Activated CD4-positive, CD25-positive, alpha-beta regulatory T cell treated with anti-CD3 and anti-CD28 coated beads, Interleukin-2, amount 50 U/mL, for 24 hours (primary cell): ENCODE results near the gene ADAMTS16.

Source experiments
- ATAC-seq, 2 donors: fragments of 150-1000 bp; cut with Tn5 transposase; one replicate each; pipeline ENCODE4 v1.10.0; 2021; ENCODE audit warnings: mild to moderate bottlenecking in 1 of 2, moderate library complexity in 1 of 2

ADAMTS16 gene

GRCh38 chr5:5320062-5320805 is 180.1 kb downstream of the ADAMTS16 start:
- no peak for ATAC-seq

DNA sequence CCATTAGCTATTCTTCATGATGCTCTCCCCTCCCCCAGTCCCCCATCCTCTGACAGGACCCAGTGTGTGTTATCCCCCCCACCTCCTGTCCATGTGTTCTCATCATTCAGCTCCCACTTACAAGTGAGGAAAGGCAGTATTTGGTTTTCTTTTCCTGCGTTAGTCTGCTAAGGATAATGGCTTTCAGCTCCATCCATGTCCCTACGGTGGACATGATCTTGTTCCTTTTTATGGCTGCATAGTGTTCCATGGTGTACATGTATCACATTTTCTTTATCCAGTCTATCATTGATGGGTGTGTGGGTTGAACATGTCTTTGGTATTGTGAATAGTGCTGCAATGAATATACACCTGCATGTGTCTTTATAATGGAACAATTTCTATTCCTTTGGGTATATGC is 181.0 kb downstream of the ADAMTS16 start:
- no peak for ATAC-seq

- ATAC-seq = no peak
Observed at GRCh38 chr5:5323551-5323950, 183.4 kb downstream of the ADAMTS16 start.

GRCh38 chr5:5326115-5326758 is 186.1 kb downstream of the ADAMTS16 start:
- ATAC-seq = no peak

DNA sequence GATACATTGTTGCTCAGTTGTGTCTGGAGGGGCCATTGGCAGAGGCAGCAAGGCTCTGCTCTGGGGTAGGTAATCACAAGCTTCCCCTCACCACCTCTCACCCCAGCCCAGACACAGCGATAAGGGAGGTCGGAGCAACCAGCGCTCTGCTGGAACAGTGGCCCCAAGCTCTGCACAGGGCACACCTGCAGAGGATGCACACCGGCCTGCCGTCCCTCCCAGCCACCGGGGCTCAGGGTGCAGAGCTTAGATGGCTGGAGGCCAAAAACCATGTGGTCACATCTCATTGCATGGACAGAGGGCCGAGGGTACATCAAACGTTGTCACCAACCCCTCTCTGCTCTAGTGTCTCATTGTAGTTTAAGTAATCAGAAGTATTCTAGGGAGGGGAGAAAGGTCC is 187.0 kb downstream of the ADAMTS16 start:
- no peak for ATAC-seq

- ATAC-seq = no peak
Observed at GRCh38 chr5:5330728-5331452, 190.8 kb downstream of the ADAMTS16 start.

- ATAC-seq = no peak
Observed at GRCh38 chr5:5331848-5332247, 191.7 kb downstream of the ADAMTS16 start.

GRCh38 chr5:5332287-5332686 is 192.2 kb downstream of the ADAMTS16 start:
- ATAC-seq = no peak

GRCh38 chr5:5335107-5335506 is 195.0 kb downstream of the ADAMTS16 start:
- no peak for ATAC-seq

GRCh38 chr5:5335700-5336264 is 195.7 kb downstream of the ADAMTS16 start:
- no peak for ATAC-seq

- no peak for ATAC-seq
Observed at GRCh38 chr5:5339257-5339656, 199.1 kb downstream of the ADAMTS16 start.

DNA sequence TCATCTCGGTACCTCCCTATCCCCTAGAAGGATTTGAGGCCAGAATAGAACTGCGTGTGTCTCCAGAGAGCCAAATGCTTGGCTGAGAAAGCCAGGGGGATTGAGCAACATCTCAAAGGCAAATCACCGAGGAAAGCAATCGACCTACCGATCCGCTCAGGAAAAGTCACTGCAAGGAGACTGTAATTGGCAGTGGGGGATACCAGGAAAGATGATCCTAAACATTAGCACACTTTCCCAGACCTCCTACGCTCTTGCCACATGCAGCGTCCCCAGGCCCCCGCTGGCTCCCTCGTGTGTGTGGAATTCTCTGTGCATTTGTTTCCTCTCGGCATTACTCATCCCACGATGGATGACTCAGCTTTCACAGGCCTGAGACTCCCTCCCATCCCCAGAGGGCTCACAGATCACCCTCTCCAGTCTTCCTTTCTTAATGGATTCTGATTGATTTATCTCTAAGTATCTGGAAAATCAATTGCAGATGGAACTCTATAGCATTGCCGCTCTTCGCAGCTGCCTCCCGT is 200.1 kb downstream of the ADAMTS16 start:
- ATAC-seq = no peak

- no peak for ATAC-seq
Observed at GRCh38 chr5:5341531-5342292, 201.6 kb downstream of the ADAMTS16 start.

DNA sequence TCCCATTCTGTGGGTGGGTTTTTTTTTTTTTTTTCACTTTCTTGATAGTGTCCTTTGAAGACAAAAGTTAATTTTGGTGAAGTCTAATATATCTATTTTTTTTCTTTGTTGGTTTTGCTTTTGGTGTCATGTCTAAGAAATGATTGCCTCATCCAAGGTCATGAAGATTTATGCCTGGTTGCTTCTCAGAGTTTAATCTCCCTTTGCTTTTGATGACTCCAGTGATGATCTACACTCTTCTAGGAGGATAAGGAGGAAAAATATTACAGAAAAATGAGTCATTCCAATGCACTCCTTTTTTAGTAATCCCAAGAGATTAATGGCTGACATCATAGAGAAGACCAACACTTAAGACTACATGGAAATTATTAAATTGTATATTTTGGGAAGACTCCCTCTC is 202.7 kb downstream of the ADAMTS16 start:
- no peak for ATAC-seq

- no peak for ATAC-seq
Observed at GRCh38 chr5:5343568-5343967, 203.4 kb downstream of the ADAMTS16 start.

DNA sequence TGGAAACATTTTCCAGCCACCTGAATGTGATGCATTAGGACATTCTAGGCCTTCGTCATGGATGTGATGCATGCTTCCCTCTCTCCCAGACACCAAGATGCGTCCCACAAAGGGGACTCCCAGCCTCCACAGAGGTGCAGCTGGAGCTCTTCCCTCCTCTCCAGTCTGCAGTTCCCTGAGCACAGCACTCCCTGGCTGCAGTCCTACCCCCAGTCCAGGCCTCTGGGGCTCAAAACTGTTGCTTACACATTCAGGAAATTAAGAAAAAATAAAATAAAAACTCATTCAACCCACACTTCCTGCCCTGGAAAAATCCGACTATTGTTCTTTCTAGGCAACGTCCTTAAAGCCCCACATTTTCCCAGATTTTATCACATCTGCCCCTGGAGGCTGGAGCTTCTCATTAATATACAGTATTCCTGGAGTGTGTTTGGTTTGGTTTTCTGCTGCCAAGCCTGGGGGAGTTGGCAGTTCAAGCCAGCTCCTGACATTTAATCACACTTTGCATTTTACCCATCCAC is 204.0 kb downstream of the ADAMTS16 start:
- no peak for ATAC-seq

- ATAC-seq = no peak
Observed at GRCh38 chr5:5344606-5345005, 204.5 kb downstream of the ADAMTS16 start.

GRCh38 chr5:5347442-5347841 is 207.3 kb downstream of the ADAMTS16 start:
- no peak for ATAC-seq

DNA sequence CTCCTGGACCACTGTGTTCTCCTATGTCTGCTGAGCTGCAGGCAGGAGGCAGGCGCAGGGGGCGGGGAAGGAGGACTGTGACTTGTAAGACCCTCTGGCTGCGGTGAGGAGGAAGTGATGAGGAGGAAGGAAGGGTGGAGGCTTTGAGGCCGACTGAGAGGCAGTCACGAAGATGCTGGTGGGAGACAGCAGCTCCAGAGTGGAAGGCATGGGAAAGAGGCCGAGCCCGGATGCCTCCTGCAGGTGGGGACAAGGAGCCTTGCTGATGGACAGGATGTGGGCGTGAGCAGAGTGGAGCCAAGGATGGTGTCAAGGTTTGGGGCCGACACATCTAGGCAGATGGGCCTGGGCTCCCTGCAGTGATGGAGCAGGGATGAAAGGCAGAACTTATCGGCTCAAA is 208.0 kb downstream of the ADAMTS16 start:
- no peak for ATAC-seq

DNA sequence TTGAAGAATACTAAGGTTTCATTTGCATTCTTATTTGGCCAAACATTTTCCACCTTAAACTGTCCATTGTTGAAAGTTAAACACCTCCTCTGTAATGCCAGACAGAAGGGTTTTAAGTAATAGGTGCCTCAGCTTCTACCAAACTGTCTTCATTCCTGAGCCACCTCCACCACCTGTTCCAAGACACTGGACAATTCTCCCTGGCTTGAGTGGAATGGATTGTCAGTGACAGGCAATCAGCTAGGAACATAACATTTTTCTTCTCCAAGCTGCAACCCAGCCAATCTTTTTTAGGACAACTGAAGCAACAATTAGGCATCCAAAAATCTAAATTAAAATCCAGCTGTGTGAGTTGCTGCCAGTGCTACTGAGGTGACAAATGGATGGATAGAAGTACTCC is 208.4 kb downstream of the ADAMTS16 start:
- ATAC-seq = no peak

DNA sequence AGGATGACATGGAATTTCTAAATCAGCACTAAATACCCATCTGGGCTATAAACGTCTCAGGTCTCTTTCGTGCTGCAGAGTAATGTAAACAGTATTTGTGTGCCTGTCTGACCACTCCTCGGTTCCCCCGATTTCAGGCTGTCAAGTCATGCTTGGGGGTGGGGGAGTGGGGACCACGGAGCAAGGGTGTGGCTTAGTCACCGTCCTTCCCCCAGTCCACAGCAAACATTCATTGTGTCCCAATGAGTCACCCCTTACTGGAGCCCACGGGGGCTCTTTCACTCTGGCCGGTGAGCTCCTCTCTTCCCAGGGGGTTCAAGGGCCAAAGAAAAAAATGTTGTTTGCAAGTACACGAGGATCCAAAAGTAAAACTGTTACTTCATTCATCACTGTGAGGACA is 210.0 kb downstream of the ADAMTS16 start:
- no peak for ATAC-seq

- ATAC-seq = no peak
Observed at GRCh38 chr5:5351288-5351979, 211.3 kb downstream of the ADAMTS16 start.
